Sigmoid colon (tissue), 4 donors: Measurements from ENCODE around the gene EVL.

Source experiments
- EP300 ChIP-seq, 4 donors: sonication (generic); formaldehyde crosslinking; IDR thresholded peaks; one replicate each; pipeline ENCODE4 v1.6.1; 2017; ENCODE audit warnings: antibody characterized with exemption in 4 of 4
- POLR2A ChIP-seq, 2 donors: fragments of 450-650 bp; IDR thresholded peaks; one replicate each; pipeline ENCODE4 v1.6.1; 2016; ENCODE audit warnings: antibody characterized with exemption in 2 of 2, mild to moderate bottlenecking in 2 of 2, moderate library complexity in 2 of 2
- POLR2AphosphoS5 ChIP-seq, 4 donors: sonication (generic); formaldehyde crosslinking; IDR thresholded peaks; one replicate each; pipeline ENCODE4 v1.6.1; 2017; ENCODE audit warnings: antibody characterized with exemption in 4 of 4

GRCh38 chr14:100127853-100128455 lies 62.7 kb downstream of the EVL start:
- TF ChIP-seq POLR2AphosphoS5 (IDR thresholded peaks at IDR 0.05) = no peak
- no peak for TF ChIP-seq POLR2A (IDR thresholded peaks at IDR 0.05)
- no peak for TF ChIP-seq EP300 (IDR thresholded peaks at IDR 0.05)
